GM12878 (cell line): ENCODE results near the gene LMO2. TPM values are rescaled to one million over a fixed set of nuclear protein-coding genes. Genes with fewer than 3 reads are reported as not detected.

ENCODE experiments used
- ATAC-seq: fragments of 200-7000 bp; cut with Tn5 transposase; 3 replicates; pipeline ENCODE4 v1.9.1; 2020; ENCODE audit warnings: mild to moderate bottlenecking, moderate library complexity
- BruUV-seq: library from RNA; stranded (reverse); fragments of 400-500 nt; replicated peaks from 2 replicates; lab custom pipeline; 2021; lab: Mats Ljungman, UMichigan
- CTCF ChIA-PET: fragments of 300-600 bp; sonication (Branson Sonifier 250); formaldehyde crosslinking; extraction: SDS; loops from one replicate; lab custom pipeline; 2021; ENCODE audit warnings: inconsistent platforms; lab: Yijun Ruan, JAX
- POLR2A ChIA-PET: fragments of 350-600 bp; formaldehyde crosslinking; extraction: SDS; loops from one replicate; lab custom pipeline; 2021; ENCODE audit warnings: inconsistent platforms; lab: Charles Lee
- RAD21 ChIA-PET: fragments of 300-600 bp; sonication (Branson Sonifier 250); formaldehyde crosslinking; loops from one replicate; lab custom pipeline; 2023; ENCODE audit warnings: antibody characterized with exemption; ENCODE audit not compliant: unreplicated experiment; lab: Charles Lee
- SMC1A ChIA-PET: fragments of 300-600 bp; sonication (Branson Sonifier 250); formaldehyde crosslinking; loops from one replicate; lab custom pipeline; 2023; ENCODE audit not compliant: unreplicated experiment, uncharacterized antibody; lab: Charles Lee
- DNase-seq: peaks from one replicate; pipeline ENCODE4 v3.0.0-alpha.2; 2011; ENCODE audit warnings: low read depth, low spot score
- FAIRE-seq: peaks from 3 replicates; lab custom pipeline; 2011; peaks lifted over from hg19 to GRCh38; lab: Jason Lieb, UNC
- H2AFZ ChIP-seq: 2 replicates; pipeline ENCODE4 v1.6.0; 2011; ENCODE audit warnings: low read depth, low read length, control low read depth; ENCODE audit not compliant: control insufficient read depth
- H3K27ac ChIP-seq: 2 replicates; pipeline ENCODE4 v1.5.1; 2011; ENCODE audit warnings: control low read depth; ENCODE audit not compliant: control insufficient read depth, insufficient read depth
- H3K27me3 ChIP-seq, 2 experiments: replicated peaks in 1 of 2; 2 replicates each; pipeline versions ENCODE4 v1.6.0 to v1.6.1; 2011; ENCODE audit warnings: low read length in 1 of 2; ENCODE audit not compliant: control insufficient read depth in 2 of 2, insufficient read depth in 2 of 2
- H3K36me3 ChIP-seq, 2 experiments: 2 replicates each; pipeline ENCODE4 v1.5.1; 2011; ENCODE audit warnings: low read length in 1 of 2; ENCODE audit not compliant: control insufficient read depth in 2 of 2, insufficient read depth in 2 of 2
- H3K4me1 ChIP-seq: 2 replicates; pipeline ENCODE4 v1.6.1; 2011; ENCODE audit warnings: mild to moderate bottlenecking, low read length, moderate library complexity, mixed read lengths; ENCODE audit not compliant: control insufficient read depth, insufficient read depth
- H3K4me2 ChIP-seq: 2 replicates; pipeline ENCODE4 v1.6.0; 2011; ENCODE audit warnings: control low read depth; ENCODE audit not compliant: control insufficient read depth, insufficient read depth
- H3K4me3 ChIP-seq: fragments of 200-600 bp; sonication (generic); 2 replicates; pipeline ENCODE4 v1.5.1; 2016
- H3K79me2 ChIP-seq: 2 replicates; pipeline ENCODE4 v1.6.0; 2011; ENCODE audit warnings: low read length; ENCODE audit not compliant: control insufficient read depth, insufficient read depth
- H3K9ac ChIP-seq: 2 replicates; pipeline ENCODE4 v1.8.0; 2011; ENCODE audit warnings: low read length, control low read depth, mixed read lengths; ENCODE audit not compliant: control insufficient read depth, insufficient read depth
- H3K9me3 ChIP-seq: replicated peaks from 3 replicates; pipeline ENCODE4 v1.5.1; 2011; ENCODE audit warnings: mild to moderate bottlenecking, low read length; ENCODE audit not compliant: control insufficient read depth, insufficient read depth
- H4K20me1 ChIP-seq: 2 replicates; pipeline ENCODE4 v1.6.0; 2011; ENCODE audit not compliant: control insufficient read depth, insufficient read depth
- CBX3 ChIP-seq: fragments of 200-600 bp; sonication (generic); IDR thresholded peaks from 2 replicates; pipeline ENCODE4 v1.6.1; 2016; ENCODE audit warnings: low read depth, borderline replicate concordance
- CHD2 ChIP-seq: IDR thresholded peaks from 2 replicates; pipeline ENCODE4 v1.6.1; 2011; ENCODE audit warnings: low read depth, low read length, improper control_type of control experiment, borderline replicate concordance
- EGR1 ChIP-seq, 2 experiments: IDR thresholded peaks; 1 replicate in 1 of 2; 2 replicates in 1 of 2; pipeline ENCODE4 v1.6.1; 2011 to 2012; ENCODE audit warnings: low read depth in 2 of 2, low read length in 2 of 2, borderline replicate concordance in 1 of 2, mild to moderate bottlenecking in 1 of 2, moderate library complexity in 1 of 2
- EZH2 ChIP-seq: IDR thresholded peaks from 2 replicates; pipeline ENCODE4 v1.6.1; 2012; ENCODE audit warnings: low read depth, mild to moderate bottlenecking, control low read depth, inconsistent platforms, low read length, borderline replicate concordance; ENCODE audit not compliant: control insufficient read depth
- HDGF ChIP-seq: fragments of 450-650 bp; IDR thresholded peaks from 2 replicates; pipeline ENCODE4 v1.6.1; 2016; ENCODE audit warnings: antibody characterized with exemption
- IKZF2 ChIP-seq, 2 experiments: fragments of 450-650 bp; IDR thresholded peaks; 2 replicates each; pipeline ENCODE4 v1.6.1; 2017; ENCODE audit warnings: mild to moderate bottlenecking in 2 of 2, moderate library complexity in 2 of 2
- KDM1A ChIP-seq: fragments of 200-600 bp; sonication (generic); IDR thresholded peaks from 2 replicates; pipeline ENCODE4 v1.6.1; 2016; ENCODE audit warnings: borderline replicate concordance
- KLF5 ChIP-seq: fragments of 450-650 bp; IDR thresholded peaks from 2 replicates; pipeline ENCODE4 v1.6.1; 2014; ENCODE audit warnings: mild to moderate bottlenecking; ENCODE audit not compliant: partially characterized antibody
- MYB ChIP-seq: fragments of 150-350 bp; IDR thresholded peaks from 2 replicates; pipeline ENCODE4 v1.6.1; 2014; ENCODE audit warnings: mild to moderate bottlenecking, low read depth, low read length, borderline replicate concordance
- MYC ChIP-seq: IDR thresholded peaks from 2 replicates; pipeline ENCODE4 v1.6.1; 2011; ENCODE audit warnings: mild to moderate bottlenecking, low read length, moderate library complexity, inconsistent platforms; ENCODE audit not compliant: insufficient read depth, insufficient replicate concordance, insufficient read length, severe bottlenecking
- NR2F1 ChIP-seq: fragments of 450-650 bp; conservative IDR thresholded peaks from 2 replicates; pipeline ENCODE4 v1.6.1; 2017; ENCODE audit warnings: mild to moderate bottlenecking
- RAD51 ChIP-seq: fragments of 450-650 bp; IDR thresholded peaks from 2 replicates; pipeline ENCODE4 v1.6.1; 2016; ENCODE audit warnings: moderate library complexity, mild to moderate bottlenecking, inconsistent platforms
- TCF3 ChIP-seq: IDR thresholded peaks from 2 replicates; pipeline ENCODE4 v1.6.1; 2012; ENCODE audit warnings: low read depth, mild to moderate bottlenecking, low read length, borderline replicate concordance; ENCODE audit not compliant: insufficient read depth
- WGBS: methylation state at CpG from one replicate; pipeline ENCODE4 v1.1.6; 2016; ENCODE audit warnings: low lambda C conversion rate; ENCODE audit not compliant: insufficient replicate concordance, insufficient coverage; ENCODE audit errors: missing lambda C conversion rate; 5-methylcytosine and 5-hydroxymethylcytosine counted together
- in situ Hi-C: fragments of 300-500 bp; cut with MboI; formaldehyde crosslinking; loops from 9 replicates; pipeline ENCODE4 v1.14.3; 2018; ENCODE audit warnings: mixed read lengths
- intact Hi-C: fragments of 100-400 bp; cut with micrococcal nuclease; formaldehyde crosslinking; loops from one replicate; pipeline ENCODE4 v1.14.2; 2022; ENCODE audit not compliant: unreplicated experiment
- polyA plus RNA-seq, 11 experiments: library from polyadenylated mRNA; depleted of rRNA in 4 of 11; unstranded in 6 of 11; stranded (reverse) in 5 of 11; fragments of >200 nt; fragmentation: Nextera tagmentation in 4 of 11; fragmentation: Illumina TruSeq in 1 of 11; extraction: Ambion mirVana in 4 of 11; extraction: Trizol in 1 of 11; gene quantifications; 1 replicate in 1 of 11; 2 replicates in 10 of 11; pipeline versions ENCODE4 v1.2.1 to v1.2.3, GENCODE V29; 2011 to 2016; ENCODE audit warnings: inconsistent platforms in 2 of 11, missing spikeins in 2 of 11, low read depth in 1 of 11
- total RNA-seq, 4 experiments: library from RNA; depleted of rRNA in 3 of 4; stranded (reverse); fragments of >200 nt in 3 of 4; fragmentation: Illumina TruSeq in 1 of 4; extraction: Trizol in 1 of 4; gene quantifications; 2 replicates each; pipeline versions ENCODE4 v1.2.1 to v1.2.3, GENCODE V29; 2013 to 2021
- TF ChIP-seq, protein P1 (sequence below): fragments of 450-650 bp; conservative IDR thresholded peaks from 2 replicates; pipeline ENCODE4 v1.6.1; 2017; ENCODE audit warnings: mild to moderate bottlenecking, moderate library complexity

Gene LMO2
- total and polyA plus RNA-seq, 10 of the 15 experiments (the other 5 are each of a cell fraction or from before 2014, with no cell fraction given) = 0.29 to 1.9 (median 1.1) TPM; not detected in 1

GRCh38 chr11:33867996-33868646 lies 23.8 kb downstream of the LMO2 start:
- Histone ChIP-seq H3K4me1 (peaks cover 4% of the 10 kb centered on the region), H3K9ac (no peak overlapping the region), H3K9me3 (no peaks in the 10 kb centered on the region), H3K27me3 (peaks cover 4 to 8% of the 10 kb centered on the region in 2 experiments), H2AFZ (no peak overlapping the region), H3K27ac (no peak overlapping the region), H3K36me3 (no peaks in the 10 kb centered on the region), H3K4me3 (peak overlapping the region; percentile 72; the same call in 1 of the 2 replicates), H4K20me1 (no peaks in the 10 kb centered on the region), H3K79me2 (no peaks in the 10 kb centered on the region), H3K4me2 (peak overlapping the region; percentile 89; the same call in 1 of the 2 replicates)
- no peak for TF ChIP-seq CHD2
- TF ChIP-seq EZH2 = peak; percentile 22; the same call in 1 of the 2 replicates
- intact Hi-C loops (loop anchor here (5.0 kb wide), 1 partner anchor 44 kb away; no protein-coding TSS in a partner anchor), in situ Hi-C loops (no loop called here)
- no TSS peak for BruUV-seq
- ChIA-PET POLR2A (no interaction called here), SMC1A (interaction anchor here (0.6 to 3.3 kb wide), 10 partner anchors 10 to 225 kb away, joined by 3 to 14 read pairs (median 4); partner anchors contain the start of gene LMO2), CTCF (interaction anchor here (0.7 to 4.7 kb wide), 8 partner anchors 10 to 363 kb away, joined by 3 to 20 read pairs (median 3); no protein-coding TSS in a partner anchor), RAD21 (interaction anchor here (1.5 kb wide), 1 partner anchor 103 kb away, joined by 6 read pairs; no protein-coding TSS in a partner anchor)
- ATAC-seq (no peak), DNase-seq (no peak), FAIRE-seq (peak; percentile 13)
- WGBS = 7% methylated on average over 7 of the region's 7 CpGs

GRCh38 chr11:33867561-33867960 lies 24.3 kb downstream of the LMO2 start:
- peaks cover 4% of the 10 kb centered on the region for H3K4me1 ChIP-seq
- no peaks in the 10 kb centered on the region for H3K79me2 ChIP-seq
- ChIA-PET CTCF (interaction anchor here (0.7 to 4.7 kb wide), 8 partner anchors 10 to 363 kb away, joined by 3 to 20 read pairs (median 3); no protein-coding TSS in a partner anchor), RAD21 (interaction anchor here (1.5 kb wide), 1 partner anchor 103 kb away, joined by 6 read pairs; no protein-coding TSS in a partner anchor), SMC1A (interaction anchor here (0.6 to 3.3 kb wide), 8 partner anchors 10 to 115 kb away, joined by 3 to 14 read pairs (median 3); partner anchors contain the start of gene LMO2), POLR2A (no interaction called here)
- 24% methylated on average over 1 of the region's 1 CpG for WGBS
- H3K27me3 ChIP-seq = peaks cover 4 to 8% of the 10 kb centered on the region in 2 experiments
- no peak for DNase-seq
- H3K4me3 ChIP-seq = 0 out of 2 replicates have a peak overlapping the region, but pooled peaks have one; percentile 72
- intact Hi-C loops = loop anchor here (5.0 kb wide), 1 partner anchor 45 kb away; no protein-coding TSS in a partner anchor
- BruUV-seq = no TSS peak
- H3K4me2 ChIP-seq = no peak overlapping the region
- peak; percentile 23 for FAIRE-seq
- in situ Hi-C loops = no loop called here
- no peaks in the 10 kb centered on the region for H4K20me1 ChIP-seq
- no peak for ATAC-seq
- H3K9ac ChIP-seq = no peak overlapping the region
- H2AFZ ChIP-seq = no peak overlapping the region
- H3K27ac ChIP-seq = no peak overlapping the region
- H3K36me3 ChIP-seq = no peaks in the 10 kb centered on the region
- no peaks in the 10 kb centered on the region for H3K9me3 ChIP-seq
- no peak for TF ChIP-seq RAD51
- no peak for TF ChIP-seq HDGF
- TF ChIP-seq, protein P1, sequence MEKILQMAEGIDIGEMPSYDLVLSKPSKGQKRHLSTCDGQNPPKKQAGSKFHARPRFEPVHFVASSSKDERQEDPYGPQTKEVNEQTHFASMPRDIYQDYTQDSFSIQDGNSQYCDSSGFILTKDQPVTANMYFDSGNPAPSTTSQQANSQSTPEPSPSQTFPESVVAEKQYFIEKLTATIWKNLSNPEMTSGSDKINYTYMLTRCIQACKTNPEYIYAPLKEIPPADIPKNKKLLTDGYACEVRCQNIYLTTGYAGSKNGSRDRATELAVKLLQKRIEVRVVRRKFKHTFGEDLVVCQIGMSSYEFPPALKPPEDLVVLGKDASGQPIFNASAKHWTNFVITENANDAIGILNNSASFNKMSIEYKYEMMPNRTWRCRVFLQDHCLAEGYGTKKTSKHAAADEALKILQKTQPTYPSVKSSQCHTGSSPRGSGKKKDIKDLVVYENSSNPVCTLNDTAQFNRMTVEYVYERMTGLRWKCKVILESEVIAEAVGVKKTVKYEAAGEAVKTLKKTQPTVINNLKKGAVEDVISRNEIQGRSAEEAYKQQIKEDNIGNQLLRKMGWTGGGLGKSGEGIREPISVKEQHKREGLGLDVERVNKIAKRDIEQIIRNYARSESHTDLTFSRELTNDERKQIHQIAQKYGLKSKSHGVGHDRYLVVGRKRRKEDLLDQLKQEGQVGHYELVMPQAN = no peak
- TF ChIP-seq NR2F1 = no peak
- no peak for TF ChIP-seq TCF3
- no peak for TF ChIP-seq KLF5
- no peak for TF ChIP-seq MYB
- TF ChIP-seq EGR1 (IDR thresholded peaks at IDR 0.05; ENCODE audit: borderline replicate concordance in 1 of 2, low read depth in 2 of 2, low read length in 2 of 2) = no peak
- TF ChIP-seq CBX3 = no peak
- TF ChIP-seq MYC = no peak
- TF ChIP-seq KDM1A = no peak
- TF ChIP-seq IKZF2 (IDR thresholded peaks at IDR 0.05) = no peak
